ENCODE data around the gene DNAJB8. TPM values are rescaled to one million over a fixed set of nuclear protein-coding genes. Genes with fewer than 3 reads are reported as not detected.

Gene DNAJB8
- total and polyA plus RNA-seq, 9 of the 15 experiments (the other 6 are each of a cell fraction or from before 2014, with no cell fraction given), result not detected

DNA sequence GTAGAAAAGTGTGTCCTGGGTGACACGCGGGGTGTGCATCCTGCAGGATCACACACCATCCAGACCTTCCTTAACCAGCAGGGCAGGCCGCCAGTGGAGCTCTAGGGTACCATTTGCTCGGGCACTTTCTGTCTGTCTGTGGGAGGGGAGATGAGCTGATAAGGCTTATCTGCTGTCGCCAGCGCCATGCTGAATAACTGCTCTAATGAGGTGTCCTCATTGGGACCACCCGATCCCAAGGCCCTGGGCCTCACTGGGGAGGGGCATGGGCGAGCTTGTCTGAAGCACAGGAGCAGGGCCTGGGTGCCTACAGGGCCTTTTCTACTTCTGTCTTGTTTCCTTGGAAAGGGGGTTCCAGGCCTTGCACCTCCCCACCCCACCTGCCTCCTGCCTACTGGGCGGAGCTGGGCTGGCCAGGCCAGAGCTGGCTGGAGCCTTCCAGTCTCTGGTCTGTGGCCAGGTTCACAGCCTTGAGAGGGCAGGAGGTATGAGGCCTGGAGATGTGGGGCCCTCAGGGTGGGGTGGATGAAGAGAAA lies 28.8 kb upstream of the DNAJB8 start (continued):
- TF ChIP-seq, protein P1, sequence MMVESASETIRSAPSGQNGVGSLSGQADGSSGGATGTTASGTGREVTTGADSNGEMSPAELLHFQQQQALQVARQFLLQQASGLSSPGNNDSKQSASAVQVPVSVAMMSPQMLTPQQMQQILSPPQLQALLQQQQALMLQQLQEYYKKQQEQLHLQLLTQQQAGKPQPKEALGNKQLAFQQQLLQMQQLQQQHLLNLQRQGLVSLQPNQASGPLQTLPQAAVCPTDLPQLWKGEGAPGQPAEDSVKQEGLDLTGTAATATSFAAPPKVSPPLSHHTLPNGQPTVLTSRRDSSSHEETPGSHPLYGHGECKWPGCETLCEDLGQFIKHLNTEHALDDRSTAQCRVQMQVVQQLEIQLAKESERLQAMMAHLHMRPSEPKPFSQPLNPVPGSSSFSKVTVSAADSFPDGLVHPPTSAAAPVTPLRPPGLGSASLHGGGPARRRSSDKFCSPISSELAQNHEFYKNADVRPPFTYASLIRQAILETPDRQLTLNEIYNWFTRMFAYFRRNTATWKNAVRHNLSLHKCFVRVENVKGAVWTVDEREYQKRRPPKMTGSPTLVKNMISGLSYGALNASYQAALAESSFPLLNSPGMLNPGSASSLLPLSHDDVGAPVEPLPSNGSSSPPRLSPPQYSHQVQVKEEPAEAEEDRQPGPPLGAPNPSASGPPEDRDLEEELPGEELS (CRISPR knock-in tag; IDR thresholded peaks at IDR 0.05; ENCODE audit: borderline replicate concordance), result no peak
- TF ChIP-seq SMARCA4 (IDR thresholded peaks at IDR 0.05) (0 out of 2 replicates have a peak, but pooled peaks have one; percentile 30), HNRNPLL (IDR thresholded peaks at IDR 0.05; ENCODE audit: low read depth, low read length, poor library complexity, severe bottlenecking) (no peak), MTA3 (IDR thresholded peaks at IDR 0.05; ENCODE audit: borderline replicate concordance) (0 out of 2 replicates have a peak, but pooled peaks have one; percentile 38), SREBF2 (CRISPR knock-in tag; IDR thresholded peaks at IDR 0.05) (no peak), ID3 (CRISPR knock-in tag; IDR thresholded peaks at IDR 0.05) (no peak), ID3 (tag; IDR thresholded peaks at IDR 0.05) (no peak), TFAM (CRISPR knock-in tag; conservative IDR thresholded peaks at IDR 0.05) (no peak), SMARCE1 (IDR thresholded peaks at IDR 0.05) (peak; percentile 57; the same call in 1 of the 2 replicates), DACH1 (IDR thresholded peaks at IDR 0.05; ENCODE audit: partially characterized antibody) (peak; percentile 40), ZKSCAN3 (CRISPR knock-in tag; IDR thresholded peaks at IDR 0.05) (no peak), CHD2 (IDR thresholded peaks at IDR 0.05; ENCODE audit: low read depth, low read length) (no peak), NR2C2 (CRISPR knock-in tag; IDR thresholded peaks at IDR 0.05) (no peak), NR2C2 (tag; IDR thresholded peaks at IDR 0.05) (no peak), ILF3 (IDR thresholded peaks at IDR 0.05; ENCODE audit: borderline replicate concordance) (no peak), GATAD2B (IDR thresholded peaks at IDR 0.05; ENCODE audit: borderline replicate concordance) (no peak), PYGO2 (tag; IDR thresholded peaks at IDR 0.05) (no peak), NFRKB (IDR thresholded peaks at IDR 0.05; ENCODE audit: low read depth) (no peak), CEBPB (tag; IDR thresholded peaks at IDR 0.05) (no peak)
- TF ChIP-seq, protein P2, sequence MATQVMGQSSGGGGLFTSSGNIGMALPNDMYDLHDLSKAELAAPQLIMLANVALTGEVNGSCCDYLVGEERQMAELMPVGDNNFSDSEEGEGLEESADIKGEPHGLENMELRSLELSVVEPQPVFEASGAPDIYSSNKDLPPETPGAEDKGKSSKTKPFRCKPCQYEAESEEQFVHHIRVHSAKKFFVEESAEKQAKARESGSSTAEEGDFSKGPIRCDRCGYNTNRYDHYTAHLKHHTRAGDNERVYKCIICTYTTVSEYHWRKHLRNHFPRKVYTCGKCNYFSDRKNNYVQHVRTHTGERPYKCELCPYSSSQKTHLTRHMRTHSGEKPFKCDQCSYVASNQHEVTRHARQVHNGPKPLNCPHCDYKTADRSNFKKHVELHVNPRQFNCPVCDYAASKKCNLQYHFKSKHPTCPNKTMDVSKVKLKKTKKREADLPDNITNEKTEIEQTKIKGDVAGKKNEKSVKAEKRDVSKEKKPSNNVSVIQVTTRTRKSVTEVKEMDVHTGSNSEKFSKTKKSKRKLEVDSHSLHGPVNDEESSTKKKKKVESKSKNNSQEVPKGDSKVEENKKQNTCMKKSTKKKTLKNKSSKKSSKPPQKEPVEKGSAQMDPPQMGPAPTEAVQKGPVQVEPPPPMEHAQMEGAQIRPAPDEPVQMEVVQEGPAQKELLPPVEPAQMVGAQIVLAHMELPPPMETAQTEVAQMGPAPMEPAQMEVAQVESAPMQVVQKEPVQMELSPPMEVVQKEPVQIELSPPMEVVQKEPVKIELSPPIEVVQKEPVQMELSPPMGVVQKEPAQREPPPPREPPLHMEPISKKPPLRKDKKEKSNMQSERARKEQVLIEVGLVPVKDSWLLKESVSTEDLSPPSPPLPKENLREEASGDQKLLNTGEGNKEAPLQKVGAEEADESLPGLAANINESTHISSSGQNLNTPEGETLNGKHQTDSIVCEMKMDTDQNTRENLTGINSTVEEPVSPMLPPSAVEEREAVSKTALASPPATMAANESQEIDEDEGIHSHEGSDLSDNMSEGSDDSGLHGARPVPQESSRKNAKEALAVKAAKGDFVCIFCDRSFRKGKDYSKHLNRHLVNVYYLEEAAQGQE (IDR thresholded peaks at IDR 0.05; ENCODE audit: borderline replicate concordance), result peak; percentile 29; the same call in 1 of the 2 replicates
- TF ChIP-seq, protein P2 (CRISPR knock-in tag; IDR thresholded peaks at IDR 0.05; ENCODE audit: low read depth), result no peak

Data from K562 (cell line).